PC-3 (cell line): Measurements from ENCODE around the gene TANK. TPM values are rescaled to one million over a fixed set of nuclear protein-coding genes. Genes with fewer than 3 reads are reported as not detected.

Experiments used
- ATAC-seq: fragments of 200-7000 bp; cut with Tn5 transposase; 2 replicates; pipeline ENCODE4 v1.9.1; 2020; ENCODE audit warnings: mild to moderate bottlenecking, moderate library complexity
- BruUV-seq: library from RNA; stranded (reverse); fragments of 400-500 nt; replicated peaks from 2 replicates; lab custom pipeline; 2021; lab: Mats Ljungman, UMichigan
- CTCF ChIA-PET: fragments of 300-600 bp; sonication (Branson Sonifier 250); formaldehyde crosslinking; loops from one replicate; lab custom pipeline; 2022; ENCODE audit warnings: antibody characterized with exemption; lab: Charles Lee
- POLR2A ChIA-PET: fragments of 300-600 bp; sonication (Branson Sonifier 250); formaldehyde crosslinking; loops from one replicate; lab custom pipeline; 2022; ENCODE audit warnings: antibody characterized with exemption; ENCODE audit not compliant: unreplicated experiment; lab: Charles Lee
- DNase-seq: peaks from one replicate; pipeline ENCODE4 v3.0.0-alpha.2; 2015
- H2AFZ ChIP-seq: fragments of 300-600 bp; sonication (generic); 2 replicates; pipeline ENCODE4 v1.6.0; 2016; ENCODE audit warnings: antibody characterized with exemption, low read length
- H3F3A ChIP-seq: fragments of 300-600 bp; sonication (generic); one replicate; pipeline ENCODE4 v1.6.0; 2017; ENCODE audit warnings: antibody characterized with exemption, low read length, control low read depth, mild to moderate bottlenecking; ENCODE audit not compliant: unreplicated experiment
- H3K27ac ChIP-seq: fragments of 300-600 bp; sonication (generic); 2 replicates; pipeline ENCODE4 v1.5.1; 2016; ENCODE audit warnings: mild to moderate bottlenecking, low read length
- H3K27me3 ChIP-seq: fragments of 300-600 bp; sonication (generic); 2 replicates; pipeline ENCODE4 v1.6.1; 2016; ENCODE audit warnings: low read length, mixed read lengths
- H3K36me3 ChIP-seq: fragments of 300-600 bp; sonication (generic); 2 replicates; pipeline ENCODE4 v1.6.1; 2016; ENCODE audit warnings: low read depth, mixed run types, low read length, mixed read lengths
- H3K4me1 ChIP-seq: fragments of 300-600 bp; sonication (generic); 2 replicates; pipeline ENCODE4 v1.5.1; 2016; ENCODE audit warnings: low read length; ENCODE audit not compliant: insufficient read depth
- H3K4me2 ChIP-seq: fragments of 300-600 bp; sonication (generic); 2 replicates; pipeline ENCODE4 v1.6.0; 2016; ENCODE audit warnings: low read length
- H3K4me3 ChIP-seq: fragments of 300-600 bp; sonication (generic); 2 replicates; pipeline ENCODE4 v1.5.1; 2016; ENCODE audit warnings: mild to moderate bottlenecking, low read length, mixed read lengths
- H3K79me2 ChIP-seq: fragments of 300-600 bp; sonication (generic); 2 replicates; pipeline ENCODE4 v1.6.1; 2017; ENCODE audit warnings: low read length, mixed read lengths
- H3K9ac ChIP-seq: fragments of 300-600 bp; sonication (generic); 2 replicates; pipeline ENCODE4 v1.6.0; 2016; ENCODE audit warnings: mild to moderate bottlenecking, low read length
- H3K9me2 ChIP-seq: fragments of 300-600 bp; sonication (generic); replicated peaks from 2 replicates; pipeline ENCODE4 v1.6.1; 2016; ENCODE audit warnings: mixed run types, low read length, mixed read lengths
- H3K9me3 ChIP-seq: fragments of 300-600 bp; sonication (generic); 2 replicates; pipeline ENCODE4 v1.6.1; 2016; ENCODE audit warnings: low read length, mixed read lengths
- H4K20me1 ChIP-seq: fragments of 300-600 bp; sonication (generic); 2 replicates; pipeline ENCODE4 v1.6.1; 2016; ENCODE audit warnings: low read length, mixed read lengths
- CTCF ChIP-seq: fragments of 300-600 bp; sonication (generic); conservative IDR thresholded peaks from 2 replicates; pipeline ENCODE4 v1.5.1; 2017; ENCODE audit warnings: antibody characterized with exemption, low read depth, mild to moderate bottlenecking, low read length
- EZH2 ChIP-seq: fragments of 300-600 bp; sonication (generic); IDR thresholded peaks from one replicate; pipeline ENCODE4 v1.6.1; 2017; ENCODE audit warnings: antibody characterized with exemption, mild to moderate bottlenecking, low read length; ENCODE audit not compliant: unreplicated experiment
- EZH2phosphoT487 ChIP-seq: fragments of 300-600 bp; sonication (generic); IDR thresholded peaks from 2 replicates; pipeline ENCODE4 v1.6.1; 2018; ENCODE audit warnings: mild to moderate bottlenecking, antibody characterized with exemption, low read length, borderline replicate concordance
- intact Hi-C: fragments of 100-400 bp; cut with micrococcal nuclease; formaldehyde crosslinking; loops from 2 replicates; pipeline ENCODE4 v1.9.0; 2023
- total RNA-seq: library from RNA; depleted of rRNA; stranded (reverse); fragments of >200 nt; gene quantifications from 2 replicates; pipeline ENCODE4 v1.2.3, GENCODE V29; 2014

Gene TANK
- total RNA-seq, 1 experiment from 2014 or later = 23.7 TPM

- intact Hi-C loops = no loop called here
- Histone ChIP-seq H3K27me3 (no peaks in the 10 kb centered on the region), H3K9me3 (peaks cover 24% of the 10 kb centered on the region; the same call in 1 of the 2 replicates), H3K4me1 (no peaks in the 10 kb centered on the region), H2AFZ (no peak overlapping the region), H3K27ac (no peak overlapping the region), H3K4me2 (no peak overlapping the region), H3F3A (no peaks in the 10 kb centered on the region), H3K36me3 (no peaks in the 10 kb centered on the region), H3K9ac (no peak overlapping the region), H4K20me1 (no peaks in the 10 kb centered on the region), H3K9me2 (no peaks in the 10 kb centered on the region), H3K79me2 (no peaks in the 10 kb centered on the region), H3K4me3 (no peak overlapping the region)
- CTCF ChIA-PET = no interaction called here
- no TSS peak for BruUV-seq
- POLR2A ChIA-PET = interaction anchor here (0.5 kb wide), 1 partner anchor 43 kb away, joined by 8 read pairs; no protein-coding TSS in a partner anchor
- TF ChIP-seq EZH2 = no peak
- no peak for TF ChIP-seq EZH2phosphoT487
- TF ChIP-seq CTCF = no peak
- DNase-seq (no peak), ATAC-seq (no peak)
These were observed 13.2 kb upstream of the TANK start for GRCh38 chr2:161146996-161147395.

GRCh38 chr2:161147856-161148255 lies 12.4 kb upstream of the TANK start:
- H3K4me3 ChIP-seq = no peak overlapping the region
- ChIA-PET POLR2A (no interaction called here), CTCF (no interaction called here)
- no peak for DNase-seq
- TF ChIP-seq EZH2phosphoT487 = no peak
- no peaks in the 10 kb centered on the region for H3K36me3 ChIP-seq
- BruUV-seq = no TSS peak
- H3K4me2 ChIP-seq = no peak overlapping the region
- no peak overlapping the region for H3K27ac ChIP-seq
- H3K9me2 ChIP-seq = no peaks in the 10 kb centered on the region
- no peak overlapping the region for H3K9ac ChIP-seq
- H3K79me2 ChIP-seq = no peaks in the 10 kb centered on the region
- H3K4me1 ChIP-seq = no peaks in the 10 kb centered on the region
- no peaks in the 10 kb centered on the region for H3K27me3 ChIP-seq
- no peaks in the 10 kb centered on the region for H4K20me1 ChIP-seq
- no peak overlapping the region for H2AFZ ChIP-seq
- H3K9me3 ChIP-seq = peaks cover 30% of the 10 kb centered on the region
- no peak for ATAC-seq
- H3F3A ChIP-seq = no peaks in the 10 kb centered on the region
- intact Hi-C loops = no loop called here

GRCh38 chr2:161150704-161151103 lies 9.5 kb upstream of the TANK start:
- DNase-seq (no peak), ATAC-seq (no peak)
- no peaks in the 10 kb centered on the region for H3K27me3 ChIP-seq
- no peaks in the 10 kb centered on the region for H3K4me1 ChIP-seq
- H3K9ac ChIP-seq = no peak overlapping the region
- H3K4me2 ChIP-seq = no peak overlapping the region
- POLR2A ChIA-PET = no interaction called here
- H3K36me3 ChIP-seq = no peaks in the 10 kb centered on the region
- no TSS peak for BruUV-seq
- H3K9me2 ChIP-seq = no peaks in the 10 kb centered on the region
- no peaks in the 10 kb centered on the region for H3K79me2 ChIP-seq
- no peaks in the 10 kb centered on the region for H3F3A ChIP-seq
- no peaks in the 10 kb centered on the region for H4K20me1 ChIP-seq
- H3K4me3 ChIP-seq = no peak overlapping the region
- H2AFZ ChIP-seq = no peak overlapping the region
- CTCF ChIA-PET = no interaction called here
- TF ChIP-seq CTCF (no peak), EZH2 (no peak), EZH2phosphoT487 (no peak)
- peaks cover 30% of the 10 kb centered on the region for H3K9me3 ChIP-seq
- no peak overlapping the region for H3K27ac ChIP-seq
- intact Hi-C loops = no loop called here
